MM.1S (cell line): ENCODE data around the gene REN.

Experiments used
- DNase-seq: peaks from one replicate; pipeline ENCODE4 v3.0.0-alpha.2; 2015
- H2AFZ ChIP-seq: fragments of 300-600 bp; sonication (generic); 2 replicates; pipeline ENCODE4 v1.6.0; 2016; ENCODE audit warnings: antibody characterized with exemption, low read length
- H3F3A ChIP-seq: fragments of 300-600 bp; sonication (generic); 2 replicates; pipeline ENCODE4 v1.6.1; 2016; ENCODE audit warnings: mild to moderate bottlenecking, antibody characterized with exemption, low read length, moderate library complexity, mixed read lengths; ENCODE audit not compliant: insufficient read depth
- H3K27ac ChIP-seq: fragments of 300-600 bp; sonication (generic); 2 replicates; pipeline ENCODE4 v1.5.1; 2016; ENCODE audit warnings: mild to moderate bottlenecking, low read length
- H3K27me3 ChIP-seq: fragments of 300-600 bp; sonication (generic); replicated peaks from 2 replicates; pipeline ENCODE4 v1.6.0; 2016; ENCODE audit warnings: low read length; ENCODE audit not compliant: insufficient read depth
- H3K36me3 ChIP-seq: fragments of 300-600 bp; sonication (generic); replicated peaks from 2 replicates; pipeline ENCODE4 v1.6.1; 2016; ENCODE audit warnings: mild to moderate bottlenecking, low read length, mixed read lengths; ENCODE audit not compliant: insufficient read depth
- H3K4me1 ChIP-seq: fragments of 300-600 bp; sonication (generic); 2 replicates; pipeline ENCODE4 v1.6.1; 2016; ENCODE audit warnings: low read length, mixed read lengths
- H3K4me2 ChIP-seq: fragments of 300-600 bp; sonication (generic); 2 replicates; pipeline ENCODE4 v1.6.0; 2016; ENCODE audit warnings: low read depth, low read length
- H3K4me3 ChIP-seq: fragments of 300-600 bp; sonication (generic); 2 replicates; pipeline ENCODE4 v1.5.1; 2016; ENCODE audit warnings: low read length, mixed read lengths
- H3K79me2 ChIP-seq: fragments of 300-600 bp; sonication (generic); 2 replicates; pipeline ENCODE4 v1.6.1; 2016; ENCODE audit warnings: mixed run types, low read length, mixed read lengths
- H3K9ac ChIP-seq: fragments of 300-600 bp; sonication (generic); 2 replicates; pipeline ENCODE4 v1.6.1; 2016; ENCODE audit warnings: low read length, mixed read lengths
- H3K9me2 ChIP-seq: fragments of 300-600 bp; sonication (generic); replicated peaks from 2 replicates; pipeline ENCODE4 v1.6.1; 2016; ENCODE audit warnings: mild to moderate bottlenecking, low read length, mixed read lengths; ENCODE audit not compliant: insufficient read depth
- H3K9me3 ChIP-seq: fragments of 300-600 bp; sonication (generic); replicated peaks from 2 replicates; pipeline ENCODE4 v1.6.1; 2016; ENCODE audit warnings: mild to moderate bottlenecking, low read length, mixed read lengths; ENCODE audit not compliant: insufficient read depth
- H4K20me1 ChIP-seq: fragments of 300-600 bp; sonication (generic); 2 replicates; pipeline ENCODE4 v1.6.1; 2016; ENCODE audit warnings: mild to moderate bottlenecking, low read length, moderate library complexity, mixed read lengths; ENCODE audit not compliant: insufficient read depth
- CTCF ChIP-seq: fragments of 300-600 bp; sonication (generic); IDR thresholded peaks from 2 replicates; pipeline ENCODE4 v1.5.1; 2016; ENCODE audit warnings: antibody characterized with exemption, low read length, mixed read lengths
- EZH2 ChIP-seq: fragments of 300-600 bp; sonication (generic); optimal IDR thresholded peaks from 2 replicates; pipeline ENCODE3; 2017; ENCODE audit warnings: low read depth, mild to moderate bottlenecking, antibody characterized with exemption, low read length, mixed read lengths
- EZH2phosphoT487 ChIP-seq: fragments of 300-600 bp; sonication (generic); IDR thresholded peaks from 2 replicates; pipeline ENCODE4 v1.6.1; 2018; ENCODE audit warnings: antibody characterized with exemption, low read length

Gene REN

GRCh38 chr1:204149635-204150565 is 16.2 kb downstream of the REN start:
- Histone ChIP-seq H3F3A (no peaks in the 10 kb centered on the region), H3K9me2 (no peaks in the 10 kb centered on the region), H3K9ac (no peak overlapping the region), H3K27me3 (peaks cover 35% of the 10 kb centered on the region), H3K4me3 (no peak overlapping the region), H3K36me3 (no peaks in the 10 kb centered on the region), H3K4me1 (no peaks in the 10 kb centered on the region), H3K79me2 (no peaks in the 10 kb centered on the region), H2AFZ (no peak overlapping the region), H3K4me2 (no peak overlapping the region), H4K20me1 (no peaks in the 10 kb centered on the region), H3K9me3 (no peaks in the 10 kb centered on the region), H3K27ac (no peak overlapping the region)
- DNase-seq = no peak
- TF ChIP-seq EZH2phosphoT487 (no peak), EZH2 (no peak), CTCF (no peak)

GRCh38 chr1:204149107-204149506 is 17.0 kb downstream of the REN start:
- Histone ChIP-seq H3K9me3 (no peaks in the 10 kb centered on the region), H3K4me3 (no peak overlapping the region), H4K20me1 (no peaks in the 10 kb centered on the region), H3K9ac (no peak overlapping the region), H3K27ac (no peak overlapping the region), H3K4me1 (no peaks in the 10 kb centered on the region), H2AFZ (no peak overlapping the region), H3K36me3 (no peaks in the 10 kb centered on the region), H3K9me2 (no peaks in the 10 kb centered on the region), H3K79me2 (no peaks in the 10 kb centered on the region), H3K27me3 (peaks cover 30% of the 10 kb centered on the region), H3F3A (no peaks in the 10 kb centered on the region), H3K4me2 (no peak overlapping the region)
- DNase-seq = no peak
- TF ChIP-seq EZH2 (no peak), CTCF (no peak), EZH2phosphoT487 (no peak)

GRCh38 chr1:204147406-204148383 is 18.4 kb downstream of the REN start:
- Histone ChIP-seq H3K27me3 (peaks cover 18% of the 10 kb centered on the region), H3K4me3 (no peak overlapping the region), H3K9ac (no peak overlapping the region), H3K9me3 (no peaks in the 10 kb centered on the region), H3K79me2 (no peaks in the 10 kb centered on the region), H2AFZ (no peak overlapping the region), H4K20me1 (no peaks in the 10 kb centered on the region), H3K36me3 (no peaks in the 10 kb centered on the region), H3F3A (no peaks in the 10 kb centered on the region), H3K4me1 (no peaks in the 10 kb centered on the region), H3K4me2 (no peak overlapping the region), H3K27ac (no peak overlapping the region), H3K9me2 (no peaks in the 10 kb centered on the region)
- DNase-seq = no peak
- TF ChIP-seq EZH2phosphoT487 = no peak
- TF ChIP-seq CTCF = no peak
- no peak for TF ChIP-seq EZH2
